Natural killer cell (primary cell): ENCODE data around the gene ST6GALNAC6. TPM values are rescaled to one million over a fixed set of nuclear protein-coding genes. Genes with fewer than 3 reads are reported as not detected.
A peak's percentile ranks its signal among the peaks of the same experiment; 100 is the strongest.

Experiments
- ATAC-seq, 3 donors: fragments of 150-1000 bp in 2 of 3; fragments of 200-7000 bp in 1 of 3; cut with Tn5 transposase; 1 replicate in 1 of 3; 2 replicates in 2 of 3; pipeline ENCODE4 v1.10.0; 2021; ENCODE audit warnings: mild to moderate bottlenecking in 2 of 3, moderate library complexity in 2 of 3
- DNase-seq, 2 donors: peaks; one replicate each; pipeline versions ENCODE4 v3.0.0 to v3.0.0-alpha.2; 2013 to 2021; ENCODE audit warnings: mixed read lengths in 1 of 2
- H3K27ac ChIP-seq: one replicate; pipeline ENCODE4 v1.5.1; 2013; ENCODE audit warnings: mild to moderate bottlenecking, low read length
- H3K27me3 ChIP-seq: one replicate; pipeline ENCODE4 v1.6.1; 2013; ENCODE audit warnings: low read length; ENCODE audit not compliant: control insufficient read depth, insufficient read depth
- H3K36me3 ChIP-seq: one replicate; pipeline ENCODE4 v1.6.1; 2013; ENCODE audit warnings: low read length; ENCODE audit not compliant: control insufficient read depth, insufficient read depth
- H3K4me1 ChIP-seq: one replicate; pipeline ENCODE4 v1.6.1; 2013; ENCODE audit warnings: low read length; ENCODE audit not compliant: control insufficient read depth, insufficient read depth
- H3K4me3 ChIP-seq: one replicate; pipeline ENCODE4 v1.5.1; 2013; ENCODE audit warnings: low read length
- H3K9me3 ChIP-seq: one replicate; pipeline ENCODE4 v1.6.1; 2013; ENCODE audit warnings: low read length; ENCODE audit not compliant: control insufficient read depth, insufficient read depth
- H3K27ac Mint-ChIP-seq, 2 donors: one replicate each; pipeline ENCODE4 v1.8.0; 2022; ENCODE audit warnings: mild to moderate bottlenecking in 2 of 2, mixed read lengths in 2 of 2, moderate library complexity in 1 of 2
- H3K27me3 Mint-ChIP-seq, 2 donors: one replicate each; pipeline ENCODE4 v1.8.0; 2022; ENCODE audit warnings: low read depth in 2 of 2, mixed read lengths in 2 of 2
- H3K36me3 Mint-ChIP-seq: one replicate; pipeline ENCODE4 v1.8.0; 2022; ENCODE audit warnings: mixed read lengths
- H3K4me1 Mint-ChIP-seq, 2 donors: one replicate each; pipeline ENCODE4 v1.8.0; 2022; ENCODE audit warnings: mixed read lengths in 2 of 2
- H3K4me3 Mint-ChIP-seq: one replicate; pipeline ENCODE4 v1.8.0; 2022; ENCODE audit warnings: mild to moderate bottlenecking, moderate library complexity, mixed read lengths
- H3K9me3 Mint-ChIP-seq, 2 donors: one replicate each; pipeline ENCODE4 v1.8.0; 2022; ENCODE audit warnings: mixed read lengths in 2 of 2
- WGBS: methylation state at CpG from one replicate; pipeline ENCODE4 v1.1.7; 2013; ENCODE audit warnings: missing lambda C conversion rate; ENCODE audit not compliant: insufficient coverage; 5-methylcytosine and 5-hydroxymethylcytosine counted together
- intact Hi-C: fragments of 100-400 bp; cut with micrococcal nuclease; formaldehyde crosslinking; loops from one replicate; pipeline ENCODE4 v1.14.2; 2022
- total RNA-seq, 4 donors: library from RNA; stranded (reverse); fragments of 120-200 nt in 1 of 4; gene quantifications; one replicate each; pipeline versions ENCODE4 v1.2.3 to v1.2.4, GENCODE V29; 2013 to 2022
- TF ChIP-seq, protein P1 (sequence below): fragments of 200-600 bp; IDR thresholded peaks from one replicate; pipeline ENCODE4 v1.8.0; 2022; ENCODE audit warnings: antibody characterized with exemption

Gene ST6GALNAC6
- total RNA-seq, 3 donors from 2014 or later (not counting 1 experiment from before 2014, with no cell fraction given): 120 to 148 (median 127) TPM

GRCh38 chr9:127856729-127857116 is 42.7 kb downstream of the ST6GALNAC6 start:
- no peak overlapping the region for H3K4me3 Mint-ChIP-seq
- no peaks in the 10 kb centered on the region for H3K36me3 Mint-ChIP-seq
- Histone ChIP-seq H3K4me1 (peaks cover 91% of the 10 kb centered on the region), H3K27ac (no peak overlapping the region), H3K4me3 (no peak overlapping the region), H3K36me3 (no peaks in the 10 kb centered on the region), H3K9me3 (no peaks in the 10 kb centered on the region), H3K27me3 (no peaks in the 10 kb centered on the region)
- intact Hi-C loops: no loop called here
- no peak overlapping the region for H3K27ac Mint-ChIP-seq
- H3K9me3 Mint-ChIP-seq: no peaks in the 10 kb centered on the region
- WGBS: 72% methylated on average over 8 of the region's 8 CpGs
- H3K4me1 Mint-ChIP-seq: peaks cover 15 to 48% of the 10 kb centered on the region in 2 donors
- TF ChIP-seq, protein P1, sequence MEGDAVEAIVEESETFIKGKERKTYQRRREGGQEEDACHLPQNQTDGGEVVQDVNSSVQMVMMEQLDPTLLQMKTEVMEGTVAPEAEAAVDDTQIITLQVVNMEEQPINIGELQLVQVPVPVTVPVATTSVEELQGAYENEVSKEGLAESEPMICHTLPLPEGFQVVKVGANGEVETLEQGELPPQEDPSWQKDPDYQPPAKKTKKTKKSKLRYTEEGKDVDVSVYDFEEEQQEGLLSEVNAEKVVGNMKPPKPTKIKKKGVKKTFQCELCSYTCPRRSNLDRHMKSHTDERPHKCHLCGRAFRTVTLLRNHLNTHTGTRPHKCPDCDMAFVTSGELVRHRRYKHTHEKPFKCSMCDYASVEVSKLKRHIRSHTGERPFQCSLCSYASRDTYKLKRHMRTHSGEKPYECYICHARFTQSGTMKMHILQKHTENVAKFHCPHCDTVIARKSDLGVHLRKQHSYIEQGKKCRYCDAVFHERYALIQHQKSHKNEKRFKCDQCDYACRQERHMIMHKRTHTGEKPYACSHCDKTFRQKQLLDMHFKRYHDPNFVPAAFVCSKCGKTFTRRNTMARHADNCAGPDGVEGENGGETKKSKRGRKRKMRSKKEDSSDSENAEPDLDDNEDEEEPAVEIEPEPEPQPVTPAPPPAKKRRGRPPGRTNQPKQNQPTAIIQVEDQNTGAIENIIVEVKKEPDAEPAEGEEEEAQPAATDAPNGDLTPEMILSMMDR: no peak
- H3K27me3 Mint-ChIP-seq: no peaks in the 10 kb centered on the region
- no peak for ATAC-seq
- DNase-seq: no peak

- no peaks in the 10 kb centered on the region for H3K27me3 ChIP-seq
- no peaks in the 10 kb centered on the region for H3K36me3 ChIP-seq
- no peaks in the 10 kb centered on the region for H3K9me3 Mint-ChIP-seq
- no peaks in the 10 kb centered on the region for H3K27me3 Mint-ChIP-seq
- no peak overlapping the region for H3K27ac ChIP-seq
- ATAC-seq (no peak), DNase-seq (no peak)
- peaks cover 86% of the 10 kb centered on the region for H3K4me1 ChIP-seq
- no peak overlapping the region for H3K4me3 ChIP-seq
- H3K27ac Mint-ChIP-seq: peak overlapping the region; percentile 51 to 87
- no peaks in the 10 kb centered on the region for H3K36me3 Mint-ChIP-seq
- no peak overlapping the region for H3K4me3 Mint-ChIP-seq
- TF ChIP-seq, protein P1: no peak
- intact Hi-C loops: no loop called here
- no peaks in the 10 kb centered on the region for H3K9me3 ChIP-seq
- WGBS: 74% methylated on average over 11 of the region's 11 CpGs
- peaks cover 19 to 47% of the 10 kb centered on the region in 2 donors for H3K4me1 Mint-ChIP-seq
Observed at GRCh38 chr9:127856094-127856728, 43.2 kb downstream of the ST6GALNAC6 start.

DNA sequence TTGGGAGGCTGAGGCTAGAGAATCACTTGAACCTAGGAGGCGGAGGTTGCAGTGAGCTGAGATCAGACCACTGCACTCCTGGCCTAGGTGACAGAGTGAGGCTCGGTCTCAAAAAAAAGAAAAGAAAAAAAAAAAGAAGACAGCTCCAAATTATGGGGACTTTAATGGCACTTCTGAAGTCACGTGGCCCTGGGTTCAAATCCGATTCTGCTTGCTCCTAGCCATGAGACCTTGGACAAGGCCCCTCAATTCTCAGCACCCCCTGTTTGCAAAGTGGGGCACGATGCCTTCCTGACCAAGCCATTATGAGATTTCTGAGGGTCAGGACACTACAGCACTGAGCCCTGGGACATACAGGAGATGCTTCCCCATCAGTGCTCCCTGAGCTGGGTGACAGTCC is 43.9 kb downstream of the ST6GALNAC6 start:
- no peaks in the 10 kb centered on the region for H3K36me3 Mint-ChIP-seq
- H3K27ac Mint-ChIP-seq: peak overlapping the region; percentile 51 to 87
- intact Hi-C loops: no loop called here
- ATAC-seq (no peak), DNase-seq (no peak)
- no peak overlapping the region for H3K4me3 ChIP-seq
- no peaks in the 10 kb centered on the region for H3K27me3 Mint-ChIP-seq
- H3K4me1 Mint-ChIP-seq: peaks cover 19 to 41% of the 10 kb centered on the region in 2 donors
- WGBS: 95% methylated on average over 5 of the region's 5 CpGs
- no peaks in the 10 kb centered on the region for H3K9me3 ChIP-seq
- TF ChIP-seq, protein P1: no peak
- H3K4me3 Mint-ChIP-seq: peak overlapping the region; percentile 13
- no peaks in the 10 kb centered on the region for H3K9me3 Mint-ChIP-seq
- peak overlapping the region; percentile 12 for H3K27ac ChIP-seq
- H3K36me3 ChIP-seq: no peaks in the 10 kb centered on the region
- H3K27me3 ChIP-seq: no peaks in the 10 kb centered on the region
- H3K4me1 ChIP-seq: peaks cover 79% of the 10 kb centered on the region

GRCh38 chr9:127854960-127855359 is 44.4 kb downstream of the ST6GALNAC6 start:
- Histone ChIP-seq H3K4me3 (no peak overlapping the region), H3K27ac (peak overlapping the region; percentile 72), H3K36me3 (no peaks in the 10 kb centered on the region), H3K27me3 (no peaks in the 10 kb centered on the region), H3K4me1 (peaks cover 74% of the 10 kb centered on the region), H3K9me3 (peaks cover under 1% of the 10 kb centered on the region)
- Mint-ChIP-seq H3K27ac (peak overlapping the region in 1 of 2 donors; percentile 87), H3K4me3 (no peak overlapping the region), H3K36me3 (no peaks in the 10 kb centered on the region), H3K9me3 (no peaks in the 10 kb centered on the region), H3K4me1 (peaks cover 19 to 37% of the 10 kb centered on the region in 2 donors), H3K27me3 (no peaks in the 10 kb centered on the region)
- TF ChIP-seq, protein P1: no peak
- 79% methylated on average over 11 of the region's 11 CpGs for WGBS
- intact Hi-C loops: no loop called here
- ATAC-seq: no peak
- DNase-seq: no peak
